CD4-positive, CD25-positive, alpha-beta regulatory T cell (primary cell): ENCODE results near the gene BANP. TPM values are rescaled to one million over a fixed set of nuclear protein-coding genes. Genes with fewer than 3 reads are reported as not detected.

Experiments used
- ATAC-seq, 2 donors: fragments of 150-1000 bp; cut with Tn5 transposase; one replicate each; pipeline ENCODE4 v1.10.0; 2021; ENCODE audit warnings: low read depth in 2 of 2, moderate number of reproducible peaks in 2 of 2, moderate library complexity in 1 of 2
- DNase-seq, 3 donors: peaks; one replicate each; pipeline versions ENCODE4 v3.0.0 to v3.0.0-alpha.2; 2012 to 2022; ENCODE audit warnings: mixed read lengths in 1 of 3
- H3K27ac ChIP-seq: one replicate; pipeline ENCODE4 v1.7.0; 2013; ENCODE audit warnings: mild to moderate bottlenecking, low read length; ENCODE audit not compliant: insufficient read depth, poor library complexity, severe bottlenecking
- H3K27me3 ChIP-seq: one replicate; pipeline ENCODE4 v1.7.0; 2013; ENCODE audit warnings: low read length; ENCODE audit not compliant: control insufficient read depth, insufficient read depth
- H3K36me3 ChIP-seq: one replicate; pipeline ENCODE4 v1.7.0; 2013; ENCODE audit warnings: mild to moderate bottlenecking, low read length, moderate library complexity; ENCODE audit not compliant: control insufficient read depth, insufficient read depth
- H3K4me1 ChIP-seq: 2 replicates; pipeline ENCODE4 v1.7.0; 2013; ENCODE audit warnings: mild to moderate bottlenecking, low read length; ENCODE audit not compliant: insufficient read depth, control insufficient read depth, poor library complexity, severe bottlenecking
- H3K4me3 ChIP-seq: one replicate; pipeline ENCODE4 v1.7.0; 2013; ENCODE audit warnings: low read depth, mild to moderate bottlenecking, low read length, moderate library complexity
- H3K9me3 ChIP-seq, 2 experiments: 1 replicate in 1 of 2; 2 replicates in 1 of 2; pipeline ENCODE4 v1.7.0; 2013; ENCODE audit warnings: low read length in 2 of 2, mild to moderate bottlenecking in 1 of 2, moderate library complexity in 1 of 2; ENCODE audit not compliant: control insufficient read depth in 2 of 2
- H3K27ac Mint-ChIP-seq, 3 donors: one replicate each; pipeline ENCODE4 v1.8.0; 2020 to 2022; ENCODE audit warnings: mild to moderate bottlenecking in 3 of 3, mixed read lengths in 3 of 3, moderate library complexity in 2 of 3
- H3K27me3 Mint-ChIP-seq: one replicate; pipeline ENCODE4 v1.8.0; 2022; ENCODE audit warnings: mild to moderate bottlenecking, mixed read lengths
- H3K36me3 Mint-ChIP-seq: one replicate; pipeline ENCODE4 v1.8.0; 2020; ENCODE audit warnings: mixed read lengths
- H3K4me1 Mint-ChIP-seq, 4 donors: one replicate each; pipeline ENCODE4 v1.8.0; 2020 to 2022; ENCODE audit warnings: mixed read lengths in 4 of 4, mild to moderate bottlenecking in 1 of 4
- H3K4me3 Mint-ChIP-seq, 4 donors: one replicate each; pipeline ENCODE4 v1.8.0; 2020 to 2022; ENCODE audit warnings: mild to moderate bottlenecking in 4 of 4, mixed read lengths in 4 of 4, moderate library complexity in 3 of 4
- H3K9me3 Mint-ChIP-seq, 7 donors: one replicate each; pipeline ENCODE4 v1.8.0; 2020 to 2022; ENCODE audit warnings: mixed read lengths in 7 of 7, mild to moderate bottlenecking in 3 of 7, moderate library complexity in 2 of 7
- polyA plus RNA-seq, 4 donors: library from polyadenylated mRNA; unstranded; fragments of 300-500 nt; fragmentation: Illumina TruSeq; gene quantifications; one replicate each; pipeline ENCODE4 v1.2.3, GENCODE V29; 2021
- total RNA-seq: library from RNA; stranded (reverse); gene quantifications from one replicate; pipeline ENCODE4 v1.2.3, GENCODE V29; 2022

BANP gene
- total and polyA plus RNA-seq, 5 donors from 2014 or later = 20.4 to 114 (median 26.6) TPM

DNA sequence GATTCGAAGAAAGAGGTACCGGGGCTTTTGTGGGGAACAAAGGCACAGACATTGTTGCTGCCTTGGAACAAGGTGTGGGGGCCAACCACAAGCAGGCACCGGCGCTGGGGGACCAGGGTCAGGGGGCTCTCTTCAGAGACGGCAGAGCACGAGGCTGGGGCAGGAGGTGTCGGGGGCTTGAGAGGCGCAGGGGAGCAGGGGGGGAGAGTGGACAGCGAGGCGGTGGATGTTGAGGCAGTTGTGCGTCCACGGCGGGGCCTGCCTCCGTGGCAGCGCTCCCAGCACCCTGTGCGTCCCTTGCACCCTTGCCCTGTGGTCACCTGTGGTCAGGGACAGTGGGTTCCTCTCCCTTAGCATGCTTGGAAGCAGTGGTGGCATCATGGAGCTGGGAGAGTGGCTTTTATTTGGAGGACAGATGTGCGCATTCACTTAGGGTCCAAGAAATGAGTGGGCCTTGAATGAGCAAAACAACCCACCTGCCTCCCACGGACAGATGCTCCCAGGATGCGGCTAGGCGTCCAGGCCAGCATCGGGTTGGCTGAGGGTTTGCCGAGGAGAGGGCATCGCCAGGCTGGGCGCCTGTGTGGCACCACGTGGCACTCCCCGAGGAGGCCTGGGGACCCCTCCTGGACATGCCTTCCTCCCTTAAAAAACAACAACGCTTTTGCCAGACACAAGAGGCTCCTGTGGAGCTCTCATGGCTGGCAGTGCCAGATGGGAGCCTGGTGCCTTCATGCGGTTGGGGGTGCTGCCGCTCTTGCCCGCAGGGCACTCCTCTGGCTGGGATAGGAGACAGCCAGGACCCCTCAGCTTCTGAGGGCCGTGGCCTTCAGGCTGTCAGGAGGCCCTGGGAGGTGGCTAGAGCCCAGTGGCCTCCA, 113.0 kb downstream of the BANP start:
- Histone ChIP-seq H3K27ac (no peak overlapping the region), H3K9me3 (no peaks in the 10 kb centered on the region), H3K4me1 (no peaks in the 10 kb centered on the region), H3K4me3 (no peak overlapping the region), H3K36me3 (peaks cover 42% of the 10 kb centered on the region), H3K27me3 (no peaks in the 10 kb centered on the region)
- Mint-ChIP-seq H3K27me3 (no peaks in the 10 kb centered on the region), H3K27ac (no peak overlapping the region), H3K4me1 (no peaks in the 10 kb centered on the region), H3K4me3 (no peak overlapping the region), H3K9me3 (peaks cover 0 to 2% (median 0%) of the 10 kb centered on the region in 7 donors), H3K36me3 (peaks cover 24% of the 10 kb centered on the region)
- no peak for ATAC-seq
- DNase-seq = no peak

DNA sequence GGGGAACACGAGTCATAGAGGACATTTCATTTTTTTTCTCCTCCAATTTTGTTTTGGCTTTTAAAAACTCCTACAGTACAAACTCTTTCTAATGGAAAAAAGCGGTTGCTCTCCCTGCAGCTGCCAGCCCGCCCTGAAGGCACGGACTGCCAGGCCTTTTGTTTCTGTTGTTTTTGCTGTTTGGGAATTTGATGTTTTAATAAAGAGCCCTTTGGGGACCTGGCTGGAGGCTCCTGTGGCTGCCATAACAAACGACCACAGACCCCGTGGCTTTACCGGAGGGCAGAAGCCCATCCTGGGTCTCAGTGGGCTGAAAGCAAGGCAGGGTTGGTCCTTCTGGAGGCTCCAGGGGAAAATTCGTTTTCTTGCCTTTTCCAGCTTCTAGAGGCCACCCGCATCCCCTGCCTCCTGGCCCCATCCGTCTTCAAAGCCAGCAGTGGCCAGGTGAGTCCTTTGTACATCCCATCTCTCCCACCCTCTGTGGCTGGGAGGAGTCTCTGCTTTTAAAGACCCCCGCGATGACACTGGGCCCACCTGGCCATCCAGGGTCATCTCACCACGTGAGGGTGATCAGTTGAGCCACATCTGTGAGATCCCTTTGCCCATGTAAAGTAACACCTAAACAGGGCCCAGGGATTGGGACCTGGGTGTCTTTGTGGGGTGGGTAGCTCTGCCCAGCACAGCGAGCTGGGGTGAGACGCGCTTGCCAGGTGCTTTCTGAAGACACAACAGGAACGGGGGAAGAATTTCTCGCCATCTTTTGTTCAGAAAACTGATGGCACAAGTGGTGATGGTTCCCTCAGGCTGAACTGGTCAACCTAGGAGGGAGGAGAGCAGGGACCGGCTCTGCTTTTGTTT, 113.9 kb downstream of the BANP start:
- H3K36me3 Mint-ChIP-seq = peaks cover 29% of the 10 kb centered on the region
- no peaks in the 10 kb centered on the region for H3K27me3 ChIP-seq
- H3K9me3 ChIP-seq = no peaks in the 10 kb centered on the region
- peaks cover 42% of the 10 kb centered on the region for H3K36me3 ChIP-seq
- peaks cover 0 to 2% (median 0%) of the 10 kb centered on the region in 7 donors for H3K9me3 Mint-ChIP-seq
- H3K4me3 ChIP-seq = no peak overlapping the region
- H3K4me1 ChIP-seq = no peaks in the 10 kb centered on the region
- H3K27ac ChIP-seq = no peak overlapping the region
- no peaks in the 10 kb centered on the region for H3K4me1 Mint-ChIP-seq
- no peaks in the 10 kb centered on the region for H3K27me3 Mint-ChIP-seq
- no peak overlapping the region for H3K27ac Mint-ChIP-seq
- ATAC-seq = no peak
- no peak overlapping the region for H3K4me3 Mint-ChIP-seq
- no peak for DNase-seq

DNA sequence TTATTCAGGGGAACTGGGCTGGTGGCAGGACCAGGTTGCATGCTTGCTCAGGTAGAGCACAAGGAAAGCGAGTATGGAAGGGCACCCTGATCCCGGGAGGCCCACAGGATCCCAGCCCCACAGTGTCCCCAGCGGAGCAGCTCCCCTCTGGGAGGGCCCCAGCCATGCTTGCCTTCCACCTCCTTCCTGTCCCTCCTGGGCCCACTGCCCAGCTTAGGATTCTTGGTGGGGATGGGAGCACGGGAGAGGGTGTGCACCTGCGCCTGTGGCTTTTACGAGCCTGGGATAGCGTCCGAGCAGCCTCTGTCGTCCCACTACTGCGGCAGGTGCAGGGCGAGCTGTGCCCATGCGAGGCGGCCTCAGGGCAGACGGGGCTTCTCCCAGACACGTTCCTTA, 114.5 kb downstream of the BANP start:
- Mint-ChIP-seq H3K27me3 (no peaks in the 10 kb centered on the region), H3K4me3 (no peak overlapping the region), H3K4me1 (no peaks in the 10 kb centered on the region), H3K36me3 (peaks cover 26% of the 10 kb centered on the region), H3K9me3 (peaks cover 0 to 2% (median 0%) of the 10 kb centered on the region in 7 donors), H3K27ac (no peak overlapping the region)
- no peak overlapping the region for H3K27ac ChIP-seq
- H3K36me3 ChIP-seq = peaks cover 43% of the 10 kb centered on the region
- no peaks in the 10 kb centered on the region for H3K27me3 ChIP-seq
- H3K4me3 ChIP-seq = no peak overlapping the region
- ATAC-seq (no peak), DNase-seq (no peak)
- no peaks in the 10 kb centered on the region for H3K4me1 ChIP-seq
- H3K9me3 ChIP-seq = no peaks in the 10 kb centered on the region

DNA sequence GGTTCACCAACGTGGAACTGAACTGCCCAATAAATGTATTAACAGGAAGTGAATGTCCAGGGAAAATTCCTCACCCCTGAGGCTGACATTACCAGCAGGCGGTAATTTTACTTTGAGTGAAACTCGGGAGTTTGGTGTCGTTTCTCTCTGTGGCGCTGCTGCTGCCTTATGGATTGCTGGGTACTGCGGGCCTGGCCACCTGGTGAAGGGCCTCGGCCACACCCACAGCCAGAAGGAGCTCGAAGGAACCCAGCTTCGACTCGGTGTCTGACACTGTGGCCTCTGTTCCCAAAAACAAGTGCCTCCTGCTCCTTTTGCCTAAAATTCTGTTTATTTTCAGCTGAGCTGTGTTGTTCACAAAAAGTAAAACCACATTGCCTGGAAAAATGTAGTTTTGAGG, 115.0 kb downstream of the BANP start:
- Histone ChIP-seq H3K9me3 (no peaks in the 10 kb centered on the region), H3K4me1 (no peaks in the 10 kb centered on the region), H3K27me3 (no peaks in the 10 kb centered on the region), H3K4me3 (no peak overlapping the region), H3K36me3 (peaks cover 44% of the 10 kb centered on the region), H3K27ac (no peak overlapping the region)
- ATAC-seq (no peak), DNase-seq (no peak)
- no peak overlapping the region for H3K27ac Mint-ChIP-seq
- no peaks in the 10 kb centered on the region for H3K4me1 Mint-ChIP-seq
- H3K27me3 Mint-ChIP-seq = no peaks in the 10 kb centered on the region
- H3K4me3 Mint-ChIP-seq = no peak overlapping the region
- peaks cover 23% of the 10 kb centered on the region for H3K36me3 Mint-ChIP-seq
- H3K9me3 Mint-ChIP-seq = no peaks in the 10 kb centered on the region

- no peaks in the 10 kb centered on the region for H3K9me3 Mint-ChIP-seq
- Histone ChIP-seq H3K27me3 (no peaks in the 10 kb centered on the region), H3K36me3 (peaks cover 50% of the 10 kb centered on the region), H3K9me3 (no peaks in the 10 kb centered on the region), H3K4me1 (no peaks in the 10 kb centered on the region), H3K27ac (no peak overlapping the region), H3K4me3 (no peak overlapping the region)
- no peak overlapping the region for H3K4me3 Mint-ChIP-seq
- ATAC-seq (no peak), DNase-seq (no peak)
- H3K27ac Mint-ChIP-seq = no peak overlapping the region
- no peaks in the 10 kb centered on the region for H3K27me3 Mint-ChIP-seq
- no peaks in the 10 kb centered on the region for H3K4me1 Mint-ChIP-seq
- H3K36me3 Mint-ChIP-seq = peaks cover 22% of the 10 kb centered on the region
Observed at GRCh38 chr16:88066680-88067529, 115.7 kb downstream of the BANP start.

GRCh38 chr16:88067530-88068411, 116.5 kb downstream of the BANP start:
- Mint-ChIP-seq H3K27me3 (no peaks in the 10 kb centered on the region), H3K4me3 (no peak overlapping the region), H3K27ac (peak overlapping the region in 1 of 3 donors; percentile 25), H3K9me3 (no peaks in the 10 kb centered on the region), H3K36me3 (peaks cover 22% of the 10 kb centered on the region), H3K4me1 (no peaks in the 10 kb centered on the region)
- no peaks in the 10 kb centered on the region for H3K4me1 ChIP-seq
- DNase-seq (no peak), ATAC-seq (no peak)
- no peaks in the 10 kb centered on the region for H3K9me3 ChIP-seq
- no peaks in the 10 kb centered on the region for H3K27me3 ChIP-seq
- H3K27ac ChIP-seq = no peak overlapping the region
- no peak overlapping the region for H3K4me3 ChIP-seq
- peaks cover 44% of the 10 kb centered on the region for H3K36me3 ChIP-seq
